Midbrain (tissue), 1 donor: Measurements from ENCODE around the gene CAPS.
A peak's percentile ranks its signal among the peaks of the same experiment; 100 is the strongest.
"Not testable (repeated sequence)": the region's sequence is repeated elsewhere in the genome, so short reads cannot be mapped to it uniquely, and the experiment has no call there.

Experiments
- DNase-seq: peaks from one replicate; lab custom pipeline; 2025; lab: John Stamatoyannopoulos, UW

CAPS gene

GRCh38 chr19:5956323-5956722, 42.3 kb downstream of the CAPS start:
- DNase-seq = no peak

- DNase-seq = no peak
Observed at GRCh38 chr19:5956728-5957127, 42.7 kb downstream of the CAPS start.

DNA sequence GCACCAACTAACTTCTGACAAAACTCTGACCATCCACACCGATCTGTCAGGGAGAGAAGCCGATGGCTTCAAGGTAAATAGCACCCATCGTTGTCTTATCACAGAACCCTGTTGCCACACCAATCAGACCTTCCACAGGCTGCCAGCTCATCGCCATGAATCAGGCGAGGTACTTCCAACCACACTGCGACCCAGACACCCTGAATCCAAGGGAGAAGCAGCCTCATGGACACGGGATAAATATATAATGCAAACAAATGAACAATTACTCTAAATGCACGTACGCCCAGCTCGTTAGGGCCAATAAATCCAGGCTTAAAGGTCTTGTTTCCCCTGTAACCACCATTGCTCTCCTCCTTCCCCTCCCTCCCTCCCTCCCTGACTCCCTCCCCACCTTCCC, 43.1 kb downstream of the CAPS start:
- no peak for DNase-seq

- DNase-seq = no peak
Observed at GRCh38 chr19:5958074-5958850, 44.2 kb downstream of the CAPS start.

DNA sequence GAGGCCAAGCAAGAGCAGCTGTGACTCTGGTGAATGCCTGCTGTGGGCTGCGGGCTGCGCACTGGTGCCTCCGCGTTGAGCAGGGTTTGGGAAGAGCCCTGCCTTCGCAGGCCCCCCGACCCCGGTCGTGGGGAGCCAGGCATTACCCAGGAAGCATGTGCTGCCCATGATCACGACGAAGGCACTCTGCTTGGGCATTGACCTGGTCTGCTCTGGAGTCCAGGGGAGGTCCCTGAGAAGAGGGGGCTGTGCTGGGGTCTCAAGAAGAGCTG, 44.7 kb downstream of the CAPS start:
- no peak for DNase-seq

DNA sequence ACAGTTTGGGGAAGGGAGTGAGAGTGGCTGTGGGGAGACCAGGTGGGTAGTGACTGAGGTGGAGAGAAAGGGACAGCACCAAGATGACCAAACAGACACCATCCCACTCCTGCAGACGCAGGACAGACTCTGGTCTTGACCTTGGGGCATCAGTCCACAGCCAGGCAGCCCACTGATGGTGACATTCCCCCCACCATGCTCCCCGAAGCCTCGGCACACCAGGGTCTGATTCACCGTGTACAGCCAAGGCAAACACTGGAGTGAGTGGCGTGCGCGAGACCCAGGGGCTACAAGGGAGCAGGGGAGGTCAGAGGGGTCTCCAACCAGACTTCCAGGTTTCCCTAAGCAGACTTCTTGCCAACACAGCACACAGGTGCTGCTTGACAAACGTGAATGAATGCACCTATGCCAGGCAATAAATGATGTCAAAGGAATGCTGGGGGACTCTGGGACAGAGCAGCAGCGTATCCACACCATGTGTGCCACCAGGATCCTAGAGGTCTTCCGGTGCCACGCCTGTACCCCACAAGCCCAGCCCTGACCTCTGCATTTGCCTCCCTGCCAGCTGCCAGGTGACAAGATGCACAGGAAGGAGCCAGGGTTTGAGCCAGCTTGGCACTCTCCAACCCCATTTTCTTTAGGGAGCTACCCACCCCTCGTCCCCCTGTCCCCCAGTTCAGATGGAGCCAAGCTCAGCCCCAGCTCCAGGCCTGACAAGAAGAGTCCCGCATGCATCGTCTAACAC, 45.4 kb downstream of the CAPS start:
- no peak for DNase-seq

GRCh38 chr19:5960005-5961001, 46.2 kb downstream of the CAPS start:
- no peak for DNase-seq

DNA sequence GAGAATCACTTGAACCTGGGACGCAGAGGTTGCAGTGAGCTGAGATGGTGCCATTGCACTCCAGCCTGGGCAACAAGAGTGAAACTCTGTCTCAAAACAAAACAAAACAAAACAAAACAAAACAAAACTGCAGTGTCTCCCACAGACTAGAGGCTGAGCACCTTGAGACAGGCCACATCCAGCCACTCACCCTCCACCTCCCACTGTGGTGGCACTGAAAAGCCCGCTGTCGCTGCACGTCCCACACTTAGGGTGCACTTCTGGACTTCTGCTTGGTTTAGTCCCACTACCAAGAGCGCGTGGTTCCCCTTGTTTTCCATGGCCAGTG, 47.6 kb downstream of the CAPS start:
- DNase-seq = not testable (repeated sequence)

DNA sequence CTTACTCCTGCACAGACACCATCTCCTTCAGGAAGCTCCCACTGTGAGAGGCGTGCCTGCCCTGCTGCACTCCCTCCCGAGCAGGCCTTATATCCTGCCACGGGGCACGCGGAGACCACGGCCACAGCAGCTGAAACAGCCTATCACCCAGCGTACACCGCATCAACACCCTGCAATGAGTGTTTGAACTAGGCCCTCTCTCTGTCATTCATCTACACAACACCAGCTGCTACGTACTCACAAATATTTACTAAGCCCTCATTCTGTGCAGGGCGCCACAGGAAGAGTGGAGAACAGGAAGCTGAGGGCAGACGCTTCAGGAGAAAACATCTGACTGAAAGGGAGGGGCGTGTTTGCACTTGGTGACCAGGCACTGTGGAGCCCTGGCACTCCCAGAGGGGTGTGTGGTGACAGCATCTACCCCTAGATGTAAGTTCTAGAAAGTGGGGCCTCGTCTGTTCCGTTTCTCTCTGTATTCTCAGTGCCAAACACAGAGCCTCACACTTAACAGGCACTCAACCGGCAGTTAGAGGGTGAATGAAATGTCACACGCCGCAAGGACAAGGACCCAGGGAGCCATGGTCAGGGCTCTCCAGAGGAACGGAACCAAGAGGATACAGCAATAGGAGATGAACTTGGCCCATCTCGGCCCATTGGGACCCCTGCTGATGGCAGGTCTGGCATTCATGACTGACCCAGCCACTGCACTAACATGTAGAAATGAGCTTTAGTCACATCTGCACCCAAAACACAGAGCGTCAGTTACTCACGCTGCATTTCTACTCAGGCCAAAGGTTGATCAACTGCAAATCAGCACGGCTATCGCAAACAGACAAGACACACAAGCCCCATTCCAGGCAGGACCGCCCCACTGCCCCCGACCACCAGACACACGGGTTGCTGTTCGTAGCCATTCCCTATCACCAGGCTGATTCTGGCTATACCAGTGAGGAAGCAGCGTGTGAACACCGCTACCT, 48.2 kb downstream of the CAPS start:
- peak; percentile 34 for DNase-seq

DNA sequence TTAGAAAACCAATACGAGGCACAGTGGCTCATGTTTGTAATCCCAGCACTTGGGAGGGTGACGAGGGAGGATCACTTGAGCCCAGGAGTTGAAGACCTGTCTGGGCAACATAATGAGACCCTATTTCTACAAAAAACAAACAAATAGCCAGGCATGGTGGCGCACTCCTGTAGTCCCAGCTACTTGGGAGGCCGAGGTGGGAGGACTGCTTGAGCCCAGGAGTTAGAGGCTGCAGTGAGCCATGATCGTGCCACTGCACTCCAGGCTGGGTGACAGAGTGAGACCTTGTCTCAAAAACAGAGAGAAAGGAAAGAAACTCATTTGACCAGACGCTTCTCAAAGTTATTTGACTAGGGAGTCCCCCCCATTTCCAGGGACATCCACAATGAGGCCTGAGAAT, 49.2 kb downstream of the CAPS start:
- DNase-seq = not testable (repeated sequence)

GRCh38 chr19:5963855-5964254, 49.8 kb downstream of the CAPS start:
- DNase-seq = no peak

- no peak for DNase-seq
Observed at GRCh38 chr19:5964816-5965565, 50.9 kb downstream of the CAPS start.
